T-helper 22 cell (primary cell): ENCODE measurements around the gene ANKS1B.

Experiments used
- DNase-seq: peaks from one replicate; pipeline ENCODE4 v3.0.0-alpha.2; 2020; ENCODE audit warnings: low read depth

ANKS1B gene

GRCh38 chr12:99192489-99192888 lies 792.2 kb downstream of the ANKS1B start:
- no peak for DNase-seq

GRCh38 chr12:99176871-99177270 lies 807.9 kb downstream of the ANKS1B start:
- DNase-seq: no peak

GRCh38 chr12:99170461-99170860 lies 814.3 kb downstream of the ANKS1B start:
- DNase-seq: no peak

GRCh38 chr12:99170037-99170436 lies 814.7 kb downstream of the ANKS1B start:
- DNase-seq: no peak

- no peak for DNase-seq
Measured at GRCh38 chr12:99157946-99158345, 826.8 kb downstream of the ANKS1B start.

GRCh38 chr12:99154983-99155336 lies 829.8 kb downstream of the ANKS1B start:
- no peak for DNase-seq

- no peak for DNase-seq
Measured at GRCh38 chr12:99154216-99154982, 830.3 kb downstream of the ANKS1B start.

GRCh38 chr12:99153293-99153692 lies 831.4 kb downstream of the ANKS1B start:
- no peak for DNase-seq

- no peak for DNase-seq
Measured at GRCh38 chr12:99152337-99152736, 832.4 kb downstream of the ANKS1B start.

GRCh38 chr12:99151744-99152143 lies 833.0 kb downstream of the ANKS1B start:
- DNase-seq: no peak

- DNase-seq: no peak
Measured at GRCh38 chr12:99147130-99147529, 837.6 kb downstream of the ANKS1B start.

- no peak for DNase-seq
Measured at GRCh38 chr12:99146730-99147129, 838.0 kb downstream of the ANKS1B start.

GRCh38 chr12:99146185-99146584 lies 838.6 kb downstream of the ANKS1B start:
- no peak for DNase-seq

- no peak for DNase-seq
Measured at GRCh38 chr12:99142651-99143050, 842.1 kb downstream of the ANKS1B start.

- no peak for DNase-seq
Measured at GRCh38 chr12:99140017-99140720, 844.6 kb downstream of the ANKS1B start.

- no peak for DNase-seq
Measured at GRCh38 chr12:99138393-99138792, 846.3 kb downstream of the ANKS1B start.

- DNase-seq: no peak
Measured at GRCh38 chr12:99137124-99137855, 847.4 kb downstream of the ANKS1B start.

- DNase-seq: no peak
Measured at GRCh38 chr12:99136516-99136915, 848.2 kb downstream of the ANKS1B start.

- no peak for DNase-seq
Measured at GRCh38 chr12:99135376-99135775, 849.4 kb downstream of the ANKS1B start.

GRCh38 chr12:99133401-99133800 lies 851.3 kb downstream of the ANKS1B start:
- DNase-seq: no peak

- no peak for DNase-seq
Measured at GRCh38 chr12:99131751-99132199, 853.0 kb downstream of the ANKS1B start.

- no peak for DNase-seq
Measured at GRCh38 chr12:99130808-99131553, 853.8 kb downstream of the ANKS1B start.
